DLD1 (cell line): ENCODE data around the gene OR1J1.

Experiments used
- in situ Hi-C: cut with HindIII; loops from 2 replicates; pipeline ENCODE4 v1.10.0; 2017; ENCODE audit warnings: low sequenced_read_pairs

The OR1J1 gene

DNA sequence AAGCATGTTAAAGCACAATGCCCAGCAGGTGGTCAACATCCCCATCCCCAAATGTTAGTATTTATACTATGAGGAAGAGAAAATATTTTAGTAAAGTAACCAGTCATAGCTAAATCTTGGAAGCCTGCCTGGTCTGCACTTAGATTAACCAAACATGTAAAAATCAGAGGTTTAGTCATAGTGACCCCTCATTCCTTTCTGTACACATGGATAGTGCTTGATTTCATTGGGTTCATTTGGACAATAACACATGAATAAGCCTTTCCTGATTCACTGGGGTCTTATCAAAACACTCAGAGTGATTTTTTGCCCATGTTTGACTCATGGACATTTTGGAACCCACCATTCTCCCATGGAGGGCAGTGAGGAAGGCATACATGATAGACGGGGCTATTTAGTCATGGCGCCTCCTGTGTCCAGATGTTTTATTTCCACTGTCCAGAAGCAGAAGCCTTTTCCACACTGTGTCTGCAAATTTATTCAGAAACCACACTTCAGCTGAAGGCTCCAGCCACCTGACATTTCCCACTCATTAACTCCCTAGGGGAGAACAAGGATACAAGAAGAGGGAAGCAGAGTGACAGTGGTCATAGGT is 32.5 kb downstream of the OR1J1 start:
- in situ Hi-C loops: no loop called here

- in situ Hi-C loops: no loop called here
Measured at GRCh38 chr9:122444041-122444733, 33.5 kb downstream of the OR1J1 start.

DNA sequence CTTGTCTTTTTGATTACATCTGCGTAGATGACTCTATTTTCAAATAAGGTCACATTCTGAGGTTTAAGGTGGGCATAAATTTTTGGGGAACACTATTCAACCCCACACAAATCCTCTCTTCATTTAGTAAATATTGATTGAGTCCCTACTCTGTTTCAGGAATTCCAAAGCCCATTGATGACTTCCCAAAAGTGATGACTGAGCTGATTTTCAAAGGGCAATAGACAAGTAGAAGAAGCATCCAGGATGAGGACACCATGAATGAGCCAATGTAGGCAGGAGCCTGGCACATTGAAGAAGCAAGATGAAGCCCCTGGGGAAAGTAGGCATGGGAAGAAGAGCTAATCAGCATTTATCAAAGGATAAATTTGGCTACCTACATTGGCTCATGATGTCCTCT is 35.2 kb downstream of the OR1J1 start:
- in situ Hi-C loops: no loop called here
